HG02623 (cell line): Measurements from ENCODE around the gene CKAP5.
"Not testable (repeated sequence)": the region's sequence is repeated elsewhere in the genome, so short reads cannot be mapped to it uniquely, and the experiment has no call there.

ENCODE experiments used
- ATAC-seq: cut with Tn5 transposase; IDR thresholded peaks from one replicate; pipeline ENCODE4 v1.9.1; 2021; ENCODE audit warnings: moderate library complexity; ENCODE audit not compliant: unreplicated experiment

CKAP5 gene

GRCh38 chr11:46729110-46730027 is 116.7 kb downstream of the CKAP5 start:
- no peak for ATAC-seq

- ATAC-seq: no peak
These were observed 117.4 kb downstream of the CKAP5 start for GRCh38 chr11:46728659-46729040.

GRCh38 chr11:46727952-46728658 is 118.0 kb downstream of the CKAP5 start:
- ATAC-seq: no peak

GRCh38 chr11:46726206-46726862 is 119.7 kb downstream of the CKAP5 start:
- no peak for ATAC-seq

- no peak for ATAC-seq
These were observed 120.5 kb downstream of the CKAP5 start for GRCh38 chr11:46725338-46726205.

GRCh38 chr11:46724088-46724487 is 122.0 kb downstream of the CKAP5 start:
- no peak for ATAC-seq

- ATAC-seq: no peak
These were observed 122.8 kb downstream of the CKAP5 start for GRCh38 chr11:46723359-46723680.

GRCh38 chr11:46722566-46723358 is 123.3 kb downstream of the CKAP5 start:
- no peak for ATAC-seq

- ATAC-seq: no peak
These were observed 124.8 kb downstream of the CKAP5 start for GRCh38 chr11:46721286-46721685.

- no peak for ATAC-seq
These were observed 126.4 kb downstream of the CKAP5 start for GRCh38 chr11:46719543-46720218.

- no peak for ATAC-seq
These were observed 127.0 kb downstream of the CKAP5 start, which contains the start of gene F2 for GRCh38 chr11:46719048-46719542. Gene F2 (plus strand): TSS chr11:46719213. CDS start chr11:46719236, 23 bp downstream.

GRCh38 chr11:46718155-46719019 is 127.7 kb downstream of the CKAP5 start:
- ATAC-seq: no peak

GRCh38 chr11:46717825-46718154 is 128.3 kb downstream of the CKAP5 start:
- not testable (repeated sequence) for ATAC-seq

- ATAC-seq: no peak
These were observed 133.1 kb downstream of the CKAP5 start for GRCh38 chr11:46712874-46713576.

GRCh38 chr11:46711303-46711702 is 134.8 kb downstream of the CKAP5 start:
- ATAC-seq: no peak

GRCh38 chr11:46710821-46711269 is 135.2 kb downstream of the CKAP5 start:
- no peak for ATAC-seq

GRCh38 chr11:46709351-46709750 is 136.7 kb downstream of the CKAP5 start:
- not testable (repeated sequence) for ATAC-seq

GRCh38 chr11:46706886-46707285 is 139.2 kb downstream of the CKAP5 start:
- no peak for ATAC-seq
